ENCODE measurements around the gene SORCS3. TPM values are rescaled to one million over a fixed set of nuclear protein-coding genes. Genes with fewer than 3 reads are reported as not detected.

SORCS3 gene
- polyA plus RNA-seq, 1 donor (not counting 4 experiments of a cell fraction or from before 2014, with no cell fraction given): not detected

DNA sequence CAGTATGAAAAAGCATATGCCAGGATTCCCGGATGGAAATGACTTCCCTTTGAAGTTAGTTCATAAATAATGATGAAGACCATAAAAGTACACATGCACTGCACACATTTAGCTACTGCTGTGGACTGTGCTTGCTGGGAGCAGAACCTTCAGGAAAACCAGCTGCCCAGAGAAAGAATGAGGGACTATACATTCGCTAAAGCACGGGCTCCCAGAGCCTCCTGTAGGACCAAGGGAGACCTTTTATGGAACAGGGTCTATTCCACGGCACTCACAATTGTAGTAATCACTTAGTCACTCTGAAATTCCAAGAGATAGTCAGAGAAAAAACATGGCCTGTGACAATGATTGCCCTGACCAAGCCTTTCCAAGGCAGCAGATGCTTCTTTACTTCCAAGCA is 24.1 kb downstream of the SORCS3 start:
- Histone ChIP-seq H3K4me1 (ENCODE audit: control insufficient read depth, extremely low read depth, insufficient read depth, low read length) (no peaks in the 10 kb centered on the region), H3K79me2 (ENCODE audit: control insufficient read depth, insufficient read depth, low read length) (no peaks in the 10 kb centered on the region), H2AFZ (ENCODE audit: control insufficient read depth, low read length) (no peak overlapping the region), H3K9me3 (ENCODE audit: control insufficient read depth, low read depth, low read length) (no peaks in the 10 kb centered on the region), H3K9me1 (ENCODE audit: control insufficient read depth, extremely low read depth, insufficient read depth, low read length) (no peaks in the 10 kb centered on the region), H4K20me1 (ENCODE audit: control insufficient read depth, extremely low read depth, insufficient read depth, low read length) (no peaks in the 10 kb centered on the region), H3K4me3 (ENCODE audit: control insufficient read depth in 2 of 3, extremely low read depth in 1 of 3, insufficient read depth in 2 of 3, low read depth in 1 of 3, low read length in 3 of 3) (no peak overlapping the region), H3K27ac (ENCODE audit: control insufficient read depth, insufficient read depth, low read length) (no peak overlapping the region), H3K27me3 (ENCODE audit: control insufficient read depth, extremely low read depth, insufficient read depth, low read length) (no peaks in the 10 kb centered on the region), H3K4me2 (ENCODE audit: control insufficient read depth, extremely low read depth, insufficient read depth, low read depth, low read length) (no peak overlapping the region), H3K9ac (ENCODE audit: control insufficient read depth, extremely low read depth, insufficient read depth, low read length) (no peak overlapping the region), H3K36me3 (ENCODE audit: control insufficient read depth in 2 of 2, extremely low read depth in 1 of 2, insufficient read depth in 2 of 2, low read length in 2 of 2) (no peaks in the 10 kb centered on the region)
- dilution Hi-C loops (cut with MboI; ENCODE audit: extremely low pct_ligation_motif_present, low sequenced_read_pairs): no loop called here
- DNase-seq (ENCODE audit: low read depth, low spot score): no peak
- no peak for FAIRE-seq
- TF ChIP-seq CTCF (optimal IDR thresholded peaks at IDR 0.05 in 1 of 3, IDR thresholded peaks at IDR 0.05 in 1 of 3, conservative IDR thresholded peaks at IDR 0.05 in 1 of 3; ENCODE audit: extremely low read depth in 1 of 3, insufficient read depth in 2 of 3, low read length in 3 of 3): no peak
- no peak for TF ChIP-seq EZH2 (IDR thresholded peaks at IDR 0.05; ENCODE audit: low read length)

DNA sequence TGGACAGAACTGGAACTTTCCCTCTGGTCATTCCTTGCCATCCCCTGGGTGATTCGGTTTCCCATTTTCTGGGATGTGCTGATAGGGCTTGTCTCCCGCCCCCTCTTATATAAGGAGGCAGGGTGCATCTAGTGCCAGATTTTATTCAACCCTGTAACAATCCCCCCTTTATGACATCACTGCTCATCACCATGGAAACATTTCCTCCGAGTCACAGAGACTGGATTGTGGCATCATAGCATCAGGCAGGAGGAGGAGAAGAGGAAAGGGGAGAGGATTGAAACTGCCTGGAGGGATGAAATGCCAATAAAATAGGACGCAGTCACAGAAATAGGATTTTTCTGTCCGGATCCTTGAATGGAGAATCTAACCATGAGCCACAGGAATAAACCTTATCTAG is 25.0 kb downstream of the SORCS3 start:
- no peaks in the 10 kb centered on the region for H3K79me2 ChIP-seq (ENCODE audit: control insufficient read depth, insufficient read depth, low read length)
- H3K9me3 ChIP-seq (ENCODE audit: control insufficient read depth, low read depth, low read length): no peaks in the 10 kb centered on the region
- H4K20me1 ChIP-seq (ENCODE audit: control insufficient read depth, extremely low read depth, insufficient read depth, low read length): no peaks in the 10 kb centered on the region
- H3K9me1 ChIP-seq (ENCODE audit: control insufficient read depth, extremely low read depth, insufficient read depth, low read length): no peaks in the 10 kb centered on the region
- H3K4me1 ChIP-seq (ENCODE audit: control insufficient read depth, extremely low read depth, insufficient read depth, low read length): no peaks in the 10 kb centered on the region
- H3K36me3 ChIP-seq (ENCODE audit: control insufficient read depth in 2 of 2, extremely low read depth in 1 of 2, insufficient read depth in 2 of 2, low read length in 2 of 2): no peaks in the 10 kb centered on the region
- no peak overlapping the region for H3K27ac ChIP-seq (ENCODE audit: control insufficient read depth, insufficient read depth, low read length)
- no peak overlapping the region for H2AFZ ChIP-seq (ENCODE audit: control insufficient read depth, low read length)
- no peak for TF ChIP-seq CTCF (optimal IDR thresholded peaks at IDR 0.05 in 1 of 3, IDR thresholded peaks at IDR 0.05 in 1 of 3, conservative IDR thresholded peaks at IDR 0.05 in 1 of 3; ENCODE audit: extremely low read depth in 1 of 3, insufficient read depth in 2 of 3, low read length in 3 of 3)
- TF ChIP-seq EZH2 (IDR thresholded peaks at IDR 0.05; ENCODE audit: low read length): no peak
- FAIRE-seq (no peak), DNase-seq (ENCODE audit: low read depth, low spot score) (no peak)
- no peaks in the 10 kb centered on the region for H3K27me3 ChIP-seq (ENCODE audit: control insufficient read depth, extremely low read depth, insufficient read depth, low read length)
- H3K4me3 ChIP-seq (ENCODE audit: control insufficient read depth in 2 of 3, extremely low read depth in 1 of 3, insufficient read depth in 2 of 3, low read depth in 1 of 3, low read length in 3 of 3): no peak overlapping the region
- no peak overlapping the region for H3K4me2 ChIP-seq (ENCODE audit: control insufficient read depth, extremely low read depth, insufficient read depth, low read depth, low read length)
- dilution Hi-C loops (cut with MboI; ENCODE audit: extremely low pct_ligation_motif_present, low sequenced_read_pairs): no loop called here
- no peak overlapping the region for H3K9ac ChIP-seq (ENCODE audit: control insufficient read depth, extremely low read depth, insufficient read depth, low read length)
